ENCODE data around the gene CHD6.

The CHD6 gene

DNA sequence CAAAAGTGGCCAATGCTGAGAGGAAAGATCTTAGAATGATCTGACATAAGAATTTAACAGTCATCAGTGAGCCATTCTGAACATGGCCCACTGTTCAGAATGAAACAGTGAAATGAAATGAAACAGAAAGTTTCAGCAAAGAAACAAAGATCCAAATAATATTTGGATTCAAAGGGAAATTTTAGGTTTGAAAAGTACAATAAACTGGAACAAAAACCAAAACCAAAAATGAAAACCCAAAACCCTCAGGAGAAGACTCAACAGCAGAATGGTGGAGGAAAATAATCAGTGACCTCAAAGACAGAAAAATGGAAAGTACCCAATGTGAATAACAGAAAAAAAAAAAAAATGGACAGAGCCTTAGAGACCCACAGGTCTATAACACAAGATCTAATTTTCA is 185.4 kb downstream of the CHD6 start:
- no peak for DNase-seq (ENCODE audit: low read depth in 2 of 2)

DNA sequence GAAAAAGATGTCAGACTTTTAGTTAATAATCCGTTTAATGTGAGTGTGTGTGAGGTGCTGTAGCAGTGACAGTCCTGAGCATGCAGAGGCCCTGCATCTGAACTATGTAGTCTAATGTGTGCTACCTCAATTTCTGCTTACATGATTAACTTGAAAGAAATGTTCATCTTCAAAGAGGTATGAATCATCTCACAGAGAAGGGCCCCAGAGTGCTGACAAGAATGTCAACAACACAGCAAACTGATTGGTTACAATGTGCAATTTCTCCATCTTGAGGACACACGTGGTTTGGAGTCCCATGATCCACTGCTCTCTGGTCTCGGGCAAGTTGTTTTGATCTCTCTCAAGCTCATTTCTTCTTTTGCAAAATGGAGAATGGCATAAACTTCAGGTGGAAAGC is 189.9 kb downstream of the CHD6 start:
- DNase-seq (ENCODE audit: low read depth in 2 of 2), result peak in 1 of 2 experiments; percentile 6

DNA sequence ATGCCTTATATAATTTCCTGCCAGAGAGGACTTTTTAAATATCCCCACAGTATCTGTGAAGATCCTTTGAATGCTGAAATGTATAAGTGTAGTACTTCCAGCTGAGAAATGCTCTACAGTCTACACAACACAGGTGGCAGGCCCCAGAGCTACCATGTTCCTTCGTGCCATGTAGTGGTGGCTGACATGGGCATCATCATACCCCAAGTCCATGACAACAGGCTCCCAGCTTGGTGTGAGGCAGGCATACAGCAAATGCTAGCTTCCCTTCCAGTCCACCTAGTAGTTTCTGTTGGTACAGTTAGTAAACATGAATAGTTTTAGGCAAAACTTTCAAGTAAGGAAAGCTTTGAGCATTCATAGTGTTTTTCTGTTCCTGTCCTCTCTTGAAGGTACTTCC is 190.3 kb downstream of the CHD6 start:
- no peak for DNase-seq (ENCODE audit: low read depth in 2 of 2)

GRCh38 chr20:41426976-41427375 is 191.2 kb downstream of the CHD6 start:
- DNase-seq (ENCODE audit: low read depth in 2 of 2), result no peak

DNA sequence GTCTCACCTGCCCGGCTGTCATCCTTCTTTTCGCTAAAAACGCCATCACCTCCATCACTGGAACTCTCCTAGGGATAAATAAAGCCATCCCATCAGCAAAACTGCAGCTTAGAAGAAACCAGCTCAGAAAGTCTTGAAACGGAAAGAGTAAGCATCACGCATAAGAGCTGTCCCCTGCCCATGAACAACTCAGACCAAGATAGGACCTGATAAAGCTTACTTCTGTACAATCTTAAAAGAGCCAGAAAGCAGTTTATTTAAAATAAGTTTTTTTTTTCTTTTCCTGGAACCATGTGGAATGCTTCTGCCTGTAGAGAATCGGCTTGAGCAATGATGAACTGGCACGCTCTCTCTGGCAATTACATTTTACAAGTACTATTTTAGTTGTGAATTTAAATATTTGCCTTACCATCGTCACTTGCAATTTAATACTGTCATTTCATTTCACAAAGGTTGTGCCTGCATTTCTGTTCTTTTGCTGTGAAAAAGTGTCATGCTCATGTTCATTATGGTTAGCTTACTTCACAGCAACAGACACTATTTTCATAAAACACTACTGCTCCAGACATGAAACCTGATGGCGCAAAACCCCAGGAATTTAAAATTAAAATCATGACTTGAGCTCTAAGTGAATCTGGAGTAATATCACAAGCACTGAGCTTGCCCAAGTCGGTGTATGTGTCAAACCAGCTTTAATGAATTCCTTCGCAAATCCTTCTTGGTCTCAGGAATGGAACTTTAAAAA is 191.9 kb downstream of the CHD6 start:
- no peak for DNase-seq (ENCODE audit: low read depth in 2 of 2)

DNA sequence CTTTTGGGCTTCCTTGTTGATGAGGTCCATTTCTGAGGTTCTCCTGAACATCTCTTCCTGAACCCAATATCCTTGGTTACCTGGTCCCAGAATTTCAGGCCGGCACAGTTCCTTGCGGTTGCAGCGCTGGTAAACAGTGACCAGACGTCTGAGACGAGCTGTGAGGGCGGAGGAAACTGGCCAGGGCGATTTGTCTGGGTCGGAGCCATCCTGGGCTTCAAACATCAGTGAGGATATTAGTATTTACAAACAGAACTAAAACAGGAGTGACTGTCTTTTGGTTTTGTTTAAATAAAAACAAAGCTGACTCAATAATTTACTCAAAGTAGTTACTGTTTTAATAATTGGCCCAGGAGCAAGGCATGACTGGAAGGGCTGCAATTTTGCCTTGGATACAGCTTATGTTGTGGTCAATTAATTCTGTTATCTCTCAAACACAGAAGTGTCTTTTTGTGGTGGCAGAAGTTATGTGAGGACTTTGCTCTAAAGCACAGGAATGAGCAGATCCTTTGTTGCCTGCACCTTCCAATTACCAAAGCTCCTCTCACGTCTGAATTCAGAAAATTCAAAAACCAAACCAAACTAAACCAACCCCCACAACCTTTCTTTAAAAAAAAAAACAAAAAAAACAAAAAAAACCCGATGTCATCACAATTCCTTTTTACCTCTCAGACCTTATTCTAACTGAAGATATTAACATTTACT is 192.8 kb downstream of the CHD6 start:
- no peak for DNase-seq (ENCODE audit: low read depth in 2 of 2)

DNA sequence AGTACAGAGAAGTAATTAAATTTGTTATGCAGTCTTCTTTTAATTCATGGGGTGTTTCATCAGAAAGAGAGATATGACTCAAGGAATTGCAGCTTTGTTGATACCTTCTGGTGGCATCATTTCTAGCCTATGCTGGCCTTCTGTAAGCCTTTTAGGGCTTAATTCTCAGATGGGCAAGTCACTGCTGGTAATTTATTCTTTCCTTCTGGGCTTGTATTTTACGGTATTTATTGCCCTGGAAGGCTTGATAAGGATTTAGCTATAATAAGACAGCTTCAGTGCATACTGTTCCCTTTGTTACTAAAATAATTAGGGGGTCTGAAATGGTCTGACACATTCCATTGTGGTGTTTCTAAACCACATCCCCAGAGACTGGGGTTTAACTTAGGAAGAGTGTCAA is 193.6 kb downstream of the CHD6 start:
- no peak for DNase-seq (ENCODE audit: low read depth in 2 of 2)

GRCh38 chr20:41424011-41424410 is 194.2 kb downstream of the CHD6 start:
- DNase-seq (ENCODE audit: low read depth in 2 of 2), result no peak

DNA sequence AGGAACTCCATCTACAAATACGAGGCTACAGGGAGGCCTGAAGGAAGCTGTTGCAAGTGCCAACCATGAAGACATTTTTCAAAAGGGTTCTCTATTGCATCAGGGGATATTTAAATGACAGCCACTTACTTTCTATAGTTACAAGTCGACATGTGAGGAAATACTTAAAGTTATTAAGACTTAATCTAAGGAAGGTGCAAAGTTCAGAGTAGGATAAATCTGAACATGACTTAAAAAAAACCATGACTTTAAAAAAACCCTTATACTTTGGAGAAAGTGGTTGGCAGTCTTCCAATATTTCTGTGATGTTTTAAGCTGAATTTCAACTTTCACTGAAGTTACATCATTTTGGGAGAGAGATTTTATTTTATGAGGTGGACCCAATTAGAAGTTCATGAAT is 195.2 kb downstream of the CHD6 start:
- no peak for DNase-seq (ENCODE audit: low read depth in 2 of 2)

GRCh38 chr20:41418739-41419293 is 199.4 kb downstream of the CHD6 start:
- no peak for DNase-seq (ENCODE audit: low read depth in 2 of 2)

DNA sequence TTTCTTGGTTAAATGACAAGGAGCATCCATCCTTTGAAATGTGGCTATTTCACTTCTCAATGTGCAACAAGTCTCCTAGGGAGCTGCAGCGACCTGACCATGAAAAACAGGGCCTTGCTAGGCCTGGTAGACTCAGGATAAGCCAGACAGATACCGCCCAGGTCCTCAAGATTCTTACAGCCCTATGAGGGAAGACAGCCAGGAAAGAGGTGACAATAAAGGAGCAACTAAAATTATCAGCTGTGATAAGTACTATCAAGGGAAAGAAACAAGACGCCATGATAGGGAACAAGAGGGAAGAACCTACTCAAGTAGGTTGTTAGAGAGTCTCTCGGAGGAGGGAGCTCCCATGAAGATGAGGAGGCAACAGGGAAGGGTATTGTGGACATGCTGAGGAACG is 200.1 kb downstream of the CHD6 start:
- no peak for DNase-seq (ENCODE audit: low read depth in 2 of 2)

GRCh38 chr20:41415191-41415590 is 203.0 kb downstream of the CHD6 start:
- no peak for DNase-seq (ENCODE audit: low read depth in 2 of 2)

DNA sequence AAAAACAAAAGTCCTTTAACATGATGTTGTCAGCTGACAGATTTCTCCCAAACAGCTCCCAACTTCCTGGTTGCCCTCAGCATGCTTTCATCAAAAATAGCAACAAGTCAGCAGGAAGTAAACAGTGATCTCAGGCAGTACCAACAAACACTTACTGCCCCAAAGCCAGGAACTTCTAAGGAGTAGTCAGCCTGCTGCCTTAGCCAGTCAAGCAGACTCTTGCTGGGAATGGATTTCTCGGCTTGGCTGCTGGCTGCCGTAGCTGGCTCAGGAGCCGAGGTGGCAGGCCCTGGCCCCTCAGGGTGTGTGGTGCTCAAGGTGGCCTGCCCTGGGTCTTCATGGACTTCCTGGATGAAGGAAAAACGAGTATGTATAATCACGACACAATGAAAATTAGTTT is 205.0 kb downstream of the CHD6 start:
- DNase-seq (ENCODE audit: low read depth in 2 of 2), result no peak

DNA sequence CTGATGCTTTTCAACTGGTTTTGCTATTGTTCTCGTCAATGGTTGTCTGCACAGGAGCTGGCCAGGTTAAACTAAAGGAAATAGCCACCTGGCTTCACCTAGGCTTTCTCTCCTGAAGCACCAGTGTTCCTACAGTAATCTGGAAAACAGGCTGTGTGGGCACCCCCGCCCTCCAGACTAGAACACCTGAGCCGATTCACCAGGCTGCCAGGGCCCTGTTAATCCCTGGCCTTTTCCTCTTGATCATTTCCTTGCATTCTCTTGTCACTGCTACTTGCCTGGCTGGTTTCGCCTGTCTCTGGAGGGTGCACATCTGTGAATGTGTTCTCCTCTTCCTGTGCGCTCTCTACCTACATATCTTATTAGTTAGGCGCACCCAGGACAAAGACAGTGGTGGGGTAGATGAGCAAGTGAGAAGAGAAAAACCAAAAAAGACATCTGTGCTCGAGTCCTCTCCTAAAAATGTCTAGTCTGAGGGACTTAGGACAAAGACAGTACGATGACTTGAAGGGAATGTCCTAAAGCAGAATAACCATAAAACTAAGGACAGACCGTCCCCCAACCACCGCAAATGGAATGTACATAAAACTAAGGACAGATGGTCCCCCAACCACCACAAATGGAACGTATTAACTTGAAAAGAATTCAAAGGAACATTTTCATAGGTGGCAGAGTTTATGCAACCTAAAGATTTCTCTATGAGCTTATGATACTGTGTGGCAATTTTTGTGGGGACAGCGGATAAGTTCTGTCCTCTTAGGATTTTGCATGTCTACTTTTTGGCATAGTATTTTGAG is 205.7 kb downstream of the CHD6 start:
- DNase-seq (ENCODE audit: low read depth in 2 of 2), result no peak

DNA sequence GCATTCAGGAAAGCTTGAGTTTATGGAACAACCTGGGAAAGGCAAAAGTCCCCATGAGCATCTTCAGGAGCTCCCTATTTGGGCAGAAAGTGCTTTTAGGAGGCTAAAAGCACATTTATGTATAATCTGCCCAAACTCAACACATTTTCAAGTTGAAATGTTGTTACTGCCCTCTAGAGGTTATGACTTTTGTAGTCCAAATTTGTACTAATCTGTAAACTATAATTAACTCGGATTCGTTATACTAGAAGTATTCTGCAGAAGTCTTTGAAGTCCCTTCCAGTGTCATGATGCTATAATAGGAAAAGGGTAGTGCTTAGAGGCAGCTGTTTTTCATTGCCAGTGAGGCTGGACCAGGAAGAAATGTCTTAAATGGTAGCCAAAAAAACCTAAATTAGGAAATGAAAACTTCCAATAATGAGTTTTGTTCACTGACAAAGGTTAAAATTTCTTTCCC is 206.8 kb downstream of the CHD6 start:
- DNase-seq (ENCODE audit: low read depth in 2 of 2), result no peak

GRCh38 chr20:41408986-41409385 is 209.2 kb downstream of the CHD6 start:
- no peak for DNase-seq (ENCODE audit: low read depth in 2 of 2)

DNA sequence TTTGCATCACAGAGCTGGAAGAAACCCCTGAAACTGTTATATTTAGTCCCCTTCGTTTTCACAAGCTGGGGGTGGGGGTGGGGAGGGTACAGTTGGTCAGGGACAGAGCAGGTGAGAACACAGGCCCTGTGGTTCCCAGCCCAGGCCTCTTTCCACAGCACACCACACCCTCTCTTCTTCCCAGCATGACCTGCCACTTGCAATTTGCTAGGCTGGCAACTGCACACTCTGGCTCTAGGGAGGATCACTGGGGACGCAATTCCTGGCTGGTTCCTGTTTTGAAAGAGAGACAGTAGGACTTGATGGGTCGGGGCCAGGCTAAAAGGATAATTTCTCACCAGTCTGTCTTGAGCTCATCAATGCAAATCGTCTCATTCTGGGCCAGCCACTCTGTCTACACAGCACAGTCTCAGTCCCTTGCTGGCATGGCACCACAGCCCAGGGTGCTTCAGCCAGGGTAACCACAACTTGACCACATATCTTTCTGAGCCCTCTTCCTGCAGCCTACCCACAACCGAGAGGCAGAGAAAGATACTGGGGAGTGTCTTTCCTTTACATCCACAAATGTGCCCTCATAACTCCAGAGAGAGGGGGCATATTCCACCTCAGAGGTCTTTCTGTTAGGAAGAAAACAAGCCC is 209.9 kb downstream of the CHD6 start:
- no peak for DNase-seq (ENCODE audit: low read depth in 2 of 2)

GRCh38 chr20:41407607-41408006 is 210.6 kb downstream of the CHD6 start:
- DNase-seq (ENCODE audit: low read depth in 2 of 2), result no peak

- no peak for DNase-seq (ENCODE audit: low read depth in 2 of 2)
These were observed 211.2 kb downstream of the CHD6 start for GRCh38 chr20:41406896-41407444.

DNA sequence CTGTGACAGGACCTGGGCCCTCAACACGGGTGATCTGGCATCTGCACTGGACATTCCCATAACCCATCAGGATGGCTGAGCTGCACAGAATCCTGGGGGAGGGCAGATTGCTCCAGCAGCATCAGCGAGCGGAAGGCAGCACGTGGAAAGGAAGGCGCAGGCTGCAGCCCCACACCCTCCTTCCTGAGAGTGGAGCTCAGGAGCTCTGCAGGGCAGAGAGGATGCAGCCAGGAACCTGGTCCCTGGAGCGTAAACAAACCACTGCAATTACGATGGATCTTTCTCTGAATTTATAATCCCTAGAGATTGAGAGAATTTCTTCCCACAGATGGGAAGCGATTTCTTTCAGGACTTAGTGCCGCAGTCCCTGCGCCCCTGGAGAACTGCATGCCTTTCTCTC is 211.8 kb downstream of the CHD6 start:
- DNase-seq (ENCODE audit: low read depth in 2 of 2), result no peak

- DNase-seq (ENCODE audit: low read depth in 2 of 2), result no peak
These were observed 212.7 kb downstream of the CHD6 start for GRCh38 chr20:41405436-41405835.

GRCh38 chr20:41403604-41404003 is 214.6 kb downstream of the CHD6 start:
- no peak for DNase-seq (ENCODE audit: low read depth in 2 of 2)
